Prostate gland (tissue), 2 donors: ENCODE results near the gene RPS6KA6.

Experiments
- POLR2AphosphoS5 ChIP-seq: sonication (generic); formaldehyde crosslinking; IDR thresholded peaks from one replicate; pipeline ENCODE4 v1.6.1; 2017; ENCODE audit warnings: antibody characterized with exemption
- TF ChIP-seq, protein P1 (sequence below), 4 experiments: fragments of 200-600 bp in 2 of 4; fragments of 450-650 bp in 2 of 4; sonication (generic) in 2 of 4; IDR thresholded peaks; 1 replicate in 3 of 4; 2 replicates in 1 of 4; pipeline ENCODE4 v1.5.1; 2016 to 2019; ENCODE audit warnings: antibody characterized with exemption in 4 of 4, mild to moderate bottlenecking in 2 of 4, moderate library complexity in 2 of 4

DNA sequence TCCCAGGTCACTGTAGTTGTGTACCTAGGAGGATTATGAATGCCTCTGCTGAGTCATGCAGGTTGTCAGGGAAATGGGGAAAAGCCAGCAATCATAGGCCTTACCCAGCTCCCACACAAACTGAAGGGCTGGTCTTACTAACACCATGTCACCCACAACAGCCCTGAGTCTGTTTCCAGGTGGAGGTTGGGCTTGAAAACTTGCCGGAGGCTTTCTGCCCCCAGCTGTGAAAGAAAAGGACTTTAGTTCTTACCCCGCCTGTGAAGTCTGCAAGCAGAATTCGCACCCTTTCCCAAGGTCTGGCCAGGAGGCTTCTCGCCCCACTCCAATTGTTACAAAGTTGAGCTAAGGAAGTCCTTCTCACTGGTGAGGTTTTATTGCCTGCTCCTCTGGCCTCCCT, 143.9 kb downstream of the RPS6KA6 start:
- TF ChIP-seq POLR2AphosphoS5: no peak
- TF ChIP-seq, protein P1, sequence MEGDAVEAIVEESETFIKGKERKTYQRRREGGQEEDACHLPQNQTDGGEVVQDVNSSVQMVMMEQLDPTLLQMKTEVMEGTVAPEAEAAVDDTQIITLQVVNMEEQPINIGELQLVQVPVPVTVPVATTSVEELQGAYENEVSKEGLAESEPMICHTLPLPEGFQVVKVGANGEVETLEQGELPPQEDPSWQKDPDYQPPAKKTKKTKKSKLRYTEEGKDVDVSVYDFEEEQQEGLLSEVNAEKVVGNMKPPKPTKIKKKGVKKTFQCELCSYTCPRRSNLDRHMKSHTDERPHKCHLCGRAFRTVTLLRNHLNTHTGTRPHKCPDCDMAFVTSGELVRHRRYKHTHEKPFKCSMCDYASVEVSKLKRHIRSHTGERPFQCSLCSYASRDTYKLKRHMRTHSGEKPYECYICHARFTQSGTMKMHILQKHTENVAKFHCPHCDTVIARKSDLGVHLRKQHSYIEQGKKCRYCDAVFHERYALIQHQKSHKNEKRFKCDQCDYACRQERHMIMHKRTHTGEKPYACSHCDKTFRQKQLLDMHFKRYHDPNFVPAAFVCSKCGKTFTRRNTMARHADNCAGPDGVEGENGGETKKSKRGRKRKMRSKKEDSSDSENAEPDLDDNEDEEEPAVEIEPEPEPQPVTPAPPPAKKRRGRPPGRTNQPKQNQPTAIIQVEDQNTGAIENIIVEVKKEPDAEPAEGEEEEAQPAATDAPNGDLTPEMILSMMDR (IDR thresholded peaks at IDR 0.05): no peak
